Right lung (tissue), 10 donors: ENCODE data around the gene ADAM15. TPM values are rescaled to one million over a fixed set of nuclear protein-coding genes. Genes with fewer than 3 reads are reported as not detected.
A peak's percentile ranks its signal among the peaks of the same experiment; 100 is the strongest.

Source experiments
- DNase-seq, 2 donors: peaks; one replicate each; pipeline ENCODE4 v3.0.0-alpha.2; 2013
- long read RNA-seq, 8 donors: transcript quantifications; one replicate each; lab custom pipeline, GENCODE V29; 2026
- polyA plus RNA-seq, 5 donors: library from polyadenylated mRNA; unstranded; fragments of 120-200 nt; gene quantifications; one replicate each; pipeline versions ENCODE4 v1.2.1 to v1.2.3, GENCODE V29; 2013; ENCODE audit warnings: inconsistent platforms in 1 of 5, low replicate concordance in 1 of 5; ENCODE audit not compliant: insufficient read length in 5 of 5, insufficient read depth in 1 of 5

ADAM15 gene, protein sequence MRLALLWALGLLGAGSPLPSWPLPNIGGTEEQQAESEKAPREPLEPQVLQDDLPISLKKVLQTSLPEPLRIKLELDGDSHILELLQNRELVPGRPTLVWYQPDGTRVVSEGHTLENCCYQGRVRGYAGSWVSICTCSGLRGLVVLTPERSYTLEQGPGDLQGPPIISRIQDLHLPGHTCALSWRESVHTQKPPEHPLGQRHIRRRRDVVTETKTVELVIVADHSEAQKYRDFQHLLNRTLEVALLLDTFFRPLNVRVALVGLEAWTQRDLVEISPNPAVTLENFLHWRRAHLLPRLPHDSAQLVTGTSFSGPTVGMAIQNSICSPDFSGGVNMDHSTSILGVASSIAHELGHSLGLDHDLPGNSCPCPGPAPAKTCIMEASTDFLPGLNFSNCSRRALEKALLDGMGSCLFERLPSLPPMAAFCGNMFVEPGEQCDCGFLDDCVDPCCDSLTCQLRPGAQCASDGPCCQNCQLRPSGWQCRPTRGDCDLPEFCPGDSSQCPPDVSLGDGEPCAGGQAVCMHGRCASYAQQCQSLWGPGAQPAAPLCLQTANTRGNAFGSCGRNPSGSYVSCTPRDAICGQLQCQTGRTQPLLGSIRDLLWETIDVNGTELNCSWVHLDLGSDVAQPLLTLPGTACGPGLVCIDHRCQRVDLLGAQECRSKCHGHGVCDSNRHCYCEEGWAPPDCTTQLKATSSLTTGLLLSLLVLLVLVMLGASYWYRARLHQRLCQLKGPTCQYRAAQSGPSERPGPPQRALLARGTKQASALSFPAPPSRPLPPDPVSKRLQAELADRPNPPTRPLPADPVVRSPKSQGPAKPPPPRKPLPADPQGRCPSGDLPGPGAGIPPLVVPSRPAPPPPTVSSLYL
- 100 to 1,000 TPM in 1 of 5 donors, 10 to 100 TPM in 4; 50.0 to 103 (median 64.8) TPM for polyA plus RNA-seq
- long read RNA-seq, donor 1, transcript ADAM15-213 (2 exons, 525 nt), result minor isoform, 8 of 44 reads
- long read RNA-seq, donor 1, transcript ADAM15-201 (21 exons, 2,799 nt), result major isoform, 13 of 44 reads
- long read RNA-seq, donor 1, partial matches to known transcripts, result 22 of 44 reads
- long read RNA-seq, donor 1, other reads (novel, unspliced or antisense), result 0 of 44 reads
- long read RNA-seq, donor 2, transcript ADAM15-201 (21 exons, 2,799 nt), result major isoform, 8 of 13 reads
- long read RNA-seq, donor 2, partial matches to known transcripts, result 0 of 13 reads
- long read RNA-seq, donor 2, other reads (novel, unspliced or antisense), result 0 of 13 reads
- long read RNA-seq, donor 3, transcript ADAM15-213 (2 exons, 525 nt), result major isoform, 10 of 22 reads
- long read RNA-seq, donor 3, transcript ADAM15-201 (21 exons, 2,799 nt), result minor isoform, 5 of 22 reads
- long read RNA-seq, donor 3, partial matches to known transcripts, result 7 of 22 reads
- long read RNA-seq, donor 3, other reads (novel, unspliced or antisense), result 0 of 22 reads
- long read RNA-seq, donor 4, transcript ADAM15-201 (21 exons, 2,799 nt), result major isoform, 5 of 25 reads
- long read RNA-seq, donor 4, partial matches to known transcripts, result 16 of 25 reads
- long read RNA-seq, donor 4, other reads (novel, unspliced or antisense), result 0 of 25 reads
- long read RNA-seq, donor 5, transcript ADAM15-201 (21 exons, 2,799 nt), result minor isoform, 6 of 41 reads
- long read RNA-seq, donor 5, transcript ADAM15-213 (2 exons, 525 nt), result major isoform, 7 of 41 reads
- long read RNA-seq, donor 5, partial matches to known transcripts, result 25 of 41 reads
- long read RNA-seq, donor 5, other reads (novel, unspliced or antisense), result 0 of 41 reads
- long read RNA-seq, donor 6, transcript ADAM15-201 (21 exons, 2,799 nt), result major isoform, 11 of 46 reads
- long read RNA-seq, donor 6, transcript ADAM15-205 (20 exons, 2,732 nt), result minor isoform, 6 of 46 reads
- long read RNA-seq, donor 6, transcript ADAM15-213 (2 exons, 525 nt), result minor isoform, 6 of 46 reads
- long read RNA-seq, donor 6, partial matches to known transcripts, result 21 of 46 reads
- long read RNA-seq, donor 6, other reads (novel, unspliced or antisense), result 0 of 46 reads
- long read RNA-seq, donor 7, transcript ADAM15-201 (21 exons, 2,799 nt), result major isoform, 11 of 43 reads
- long read RNA-seq, donor 7, transcript ADAM15-213 (2 exons, 525 nt), result minor isoform, 6 of 43 reads
- long read RNA-seq, donor 7, partial matches to known transcripts, result 23 of 43 reads
- long read RNA-seq, donor 7, other reads (novel, unspliced or antisense), result 0 of 43 reads
- long read RNA-seq, donor 8, transcript ADAM15-213 (2 exons, 525 nt), result major isoform, 5 of 15 reads
- long read RNA-seq, donor 8, partial matches to known transcripts, result 6 of 15 reads
- long read RNA-seq, donor 8, other reads (novel, unspliced or antisense), result 0 of 15 reads

DNA sequence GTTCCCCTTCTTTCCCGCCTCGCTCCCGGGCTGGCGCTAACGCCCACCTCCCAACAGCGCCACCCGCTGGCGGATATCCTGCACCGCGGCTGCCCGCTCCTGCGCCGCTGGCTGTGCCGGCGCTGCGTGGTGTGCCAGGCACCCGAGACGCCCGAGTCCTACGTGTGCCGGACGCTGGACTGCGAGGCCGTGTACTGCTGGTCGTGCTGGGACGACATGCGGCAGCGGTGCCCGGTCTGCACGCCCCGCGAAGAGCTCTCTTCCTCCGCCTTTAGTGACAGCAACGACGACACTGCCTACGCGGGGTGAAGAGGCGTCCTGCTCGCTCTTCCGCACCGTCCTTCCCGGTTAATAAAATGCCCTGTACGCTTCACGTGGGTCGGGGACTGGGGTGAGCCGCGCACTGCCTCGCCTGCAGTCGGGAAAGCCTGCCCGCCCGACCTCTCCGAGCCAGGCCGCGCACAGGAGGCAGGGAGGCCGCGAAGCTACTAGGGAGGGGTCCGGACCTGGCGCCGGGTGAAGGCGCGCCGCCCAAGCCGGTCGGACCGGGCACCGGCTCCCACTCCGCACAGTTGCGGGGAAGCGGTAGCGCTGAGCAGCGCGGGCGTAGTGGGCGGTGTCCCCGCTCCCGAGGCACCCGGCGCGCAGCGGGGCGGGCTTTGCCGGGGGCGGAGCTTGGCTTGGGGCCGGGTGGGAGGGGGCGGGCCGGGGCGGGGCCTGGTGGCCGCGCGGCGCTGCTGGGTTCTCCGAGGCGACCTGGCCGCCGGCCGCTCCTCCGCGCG is at the start of gene ADAM15:
TSS of gene ADAM15 (plus strand) at position 757 of the 782 bp plus-strand sequence. CDS start 71 bp downstream, outside the sequence.
- peak in 1 of 2 donors; percentile 73 for DNase-seq

DNA sequence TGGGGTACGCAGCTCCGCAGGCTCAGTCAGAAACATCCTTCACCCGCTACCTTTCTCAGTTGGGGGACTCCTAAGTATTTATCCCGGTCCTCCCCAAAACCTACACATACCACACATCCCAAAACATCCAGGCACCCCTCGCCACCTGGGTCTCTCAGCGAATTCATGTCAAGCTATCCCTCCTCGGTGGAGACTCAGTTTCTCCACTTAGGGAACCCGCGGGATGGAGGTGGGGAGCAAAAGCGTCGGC is 49.8 kb upstream of the ADAM15 start:
- DNase-seq, result no peak

DNA sequence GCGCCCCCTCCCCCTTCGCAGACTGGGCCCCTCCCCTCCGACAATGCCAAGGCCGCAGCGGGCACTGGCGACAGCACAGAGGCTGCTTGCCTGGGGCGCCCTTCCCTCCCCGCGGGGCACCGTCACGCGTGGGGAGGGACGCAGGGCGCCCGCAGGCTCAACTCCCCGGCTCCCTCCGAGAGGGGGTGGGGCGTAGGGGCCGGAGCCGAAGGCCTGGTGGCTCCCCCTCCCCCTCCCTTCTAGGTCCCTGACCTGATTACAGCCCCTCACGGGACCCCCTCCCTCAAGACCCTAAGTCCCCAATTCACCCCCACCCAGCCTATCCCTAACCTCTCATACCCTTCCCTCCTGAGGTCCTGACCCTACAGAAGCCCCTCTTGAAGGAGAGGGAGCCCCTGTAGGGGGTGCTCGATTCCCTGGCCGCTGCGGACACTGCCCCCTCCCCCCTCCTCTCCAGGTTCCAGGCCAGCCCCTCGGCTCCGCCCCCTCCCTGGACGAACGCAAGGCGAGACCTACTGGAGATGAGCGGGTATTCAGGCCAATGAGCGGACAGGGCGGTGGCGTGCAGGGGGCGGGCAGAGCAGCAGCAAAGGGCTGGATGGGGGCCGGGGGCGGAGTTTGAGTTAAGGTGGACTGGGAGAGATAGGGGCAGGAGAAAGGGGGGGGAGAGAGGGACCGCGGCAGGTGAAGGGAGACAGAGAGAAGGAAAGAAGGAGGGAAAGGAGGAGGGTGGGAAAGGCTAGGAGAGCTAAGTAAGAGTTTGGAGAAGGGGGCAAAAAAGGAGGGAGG is 49.2 kb upstream of the ADAM15 start:
- DNase-seq, result peak; percentile 99

GRCh38 chr1:155002464-155003226 is 48.5 kb upstream of the ADAM15 start, which contains the start of gene ZBTB7B:
Gene ZBTB7B (plus strand): TSS chr1:155002802. CDS start chr1:155014661, 11,859 bp downstream.
- DNase-seq, result peak in 1 of 2 donors; percentile 42

GRCh38 chr1:155003227-155003765 is 47.8 kb upstream of the ADAM15 start:
- peak in 1 of 2 donors; percentile 32 for DNase-seq

DNA sequence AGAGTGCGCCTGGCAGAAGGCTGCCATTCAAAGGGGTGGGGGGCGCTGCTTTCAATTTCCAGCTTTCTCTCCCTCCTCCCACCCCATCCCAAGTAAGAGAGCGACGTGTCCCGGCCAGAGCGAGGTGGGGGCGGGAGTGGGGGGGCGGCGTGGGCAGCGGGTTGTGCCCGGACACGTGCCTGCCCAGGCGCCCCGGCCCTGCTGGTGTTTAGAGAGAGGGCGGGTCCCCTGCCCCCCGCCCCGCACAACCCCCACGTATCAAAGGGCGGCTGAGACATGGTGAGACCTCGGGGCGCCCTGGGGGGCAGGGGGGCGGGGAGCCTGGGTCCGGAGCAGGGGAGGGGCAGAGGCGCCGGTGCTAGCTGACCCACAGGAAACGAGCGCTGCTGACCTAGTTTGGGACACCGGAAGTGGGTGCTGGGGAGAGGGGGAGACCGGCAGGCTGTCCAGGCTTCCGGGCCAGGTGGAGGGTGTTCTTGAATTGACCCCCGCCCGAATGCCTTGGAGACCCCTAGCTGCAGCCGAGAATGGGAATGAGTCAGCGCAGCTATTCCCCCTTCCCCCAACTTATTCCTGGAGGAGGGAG is 47.3 kb upstream of the ADAM15 start:
- peak in 1 of 2 donors; percentile 37 for DNase-seq

DNA sequence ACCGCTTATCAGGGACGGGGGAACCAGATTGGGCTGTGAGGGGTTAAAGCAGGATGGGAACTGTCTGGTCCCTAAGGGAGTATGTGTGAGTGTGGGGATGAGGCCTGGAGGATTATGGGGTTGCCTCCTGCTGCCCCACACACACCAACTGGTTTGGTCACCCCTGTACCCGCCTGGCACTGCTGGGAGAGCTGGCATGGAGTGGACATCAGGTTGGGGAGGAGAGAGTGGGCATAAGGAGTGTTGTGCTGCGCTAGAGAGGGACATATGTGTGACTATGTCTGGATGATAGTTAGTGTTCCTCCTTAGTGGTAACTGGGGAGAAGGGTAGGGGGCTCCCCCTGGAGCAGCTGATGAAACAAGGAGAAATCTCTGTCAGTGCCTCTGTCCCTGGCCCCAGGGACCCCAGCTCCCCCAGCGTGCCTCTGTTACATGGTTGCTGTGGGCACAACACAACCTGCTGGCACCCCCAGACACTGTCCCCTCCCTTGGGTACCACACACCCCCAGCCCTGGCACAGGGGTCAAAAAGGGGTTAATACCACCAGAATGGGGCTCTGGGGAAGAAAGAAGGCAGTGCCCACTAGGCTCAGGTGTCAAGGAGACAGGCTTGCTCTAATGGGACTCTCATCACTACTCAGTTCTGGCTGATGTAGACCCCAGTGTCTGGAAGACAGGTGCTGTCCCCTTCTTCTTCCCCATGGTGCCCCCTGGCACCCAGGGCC is 46.6 kb upstream of the ADAM15 start:
- DNase-seq, result no peak

DNA sequence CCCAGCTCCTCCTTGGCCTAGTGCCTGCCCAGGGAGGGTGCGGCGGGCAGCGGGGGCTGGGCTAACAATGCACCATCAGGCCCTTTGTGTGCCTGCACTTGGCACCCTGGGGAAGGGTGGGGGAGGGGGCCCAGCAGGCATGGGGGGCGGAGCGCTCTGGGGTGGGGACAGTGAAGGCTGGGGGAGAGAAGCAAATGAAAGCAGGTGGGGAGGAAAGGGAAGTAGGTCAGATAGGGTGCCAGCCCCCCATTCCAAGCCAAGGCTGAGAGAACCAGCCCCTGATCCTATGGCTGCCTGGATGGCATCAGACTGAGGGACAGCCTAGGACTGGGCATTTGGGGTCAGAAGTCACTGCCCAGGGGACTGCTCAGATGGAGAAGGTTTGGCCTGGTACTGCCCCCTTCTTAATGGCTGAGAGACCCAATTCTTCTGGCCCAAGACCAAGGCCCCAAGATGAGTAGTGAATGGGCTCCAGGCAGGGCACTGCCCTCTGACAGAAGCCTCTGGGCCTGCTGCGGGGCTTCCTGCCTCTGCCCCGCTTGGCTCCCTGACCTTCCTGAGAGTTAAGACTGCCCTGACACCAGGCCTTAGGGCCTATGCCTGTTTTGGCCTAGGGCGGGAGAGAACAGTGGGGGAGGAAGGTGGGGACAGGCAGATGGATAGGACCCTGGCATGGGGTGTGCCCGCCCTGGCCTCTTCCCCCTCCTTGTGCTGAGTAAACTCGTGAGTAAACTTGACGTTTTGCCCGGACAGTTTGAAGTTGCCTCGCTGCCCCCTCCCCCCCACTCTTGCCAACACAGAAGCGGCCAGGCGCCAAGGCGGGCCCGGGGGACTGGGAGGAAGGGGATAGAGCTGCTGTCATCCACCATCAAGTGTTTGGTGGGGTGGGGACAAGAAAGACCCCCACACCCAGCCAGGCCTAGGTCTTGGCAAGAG is 45.8 kb upstream of the ADAM15 start:
- DNase-seq, result peak in 1 of 2 donors; percentile 31

- no peak for DNase-seq
Observed at GRCh38 chr1:155006601-155007101, 44.5 kb upstream of the ADAM15 start.

GRCh38 chr1:155007251-155007828 is 43.8 kb upstream of the ADAM15 start:
- DNase-seq, result no peak

- DNase-seq, result no peak
Observed at GRCh38 chr1:155008015-155008941, 42.8 kb upstream of the ADAM15 start.

DNA sequence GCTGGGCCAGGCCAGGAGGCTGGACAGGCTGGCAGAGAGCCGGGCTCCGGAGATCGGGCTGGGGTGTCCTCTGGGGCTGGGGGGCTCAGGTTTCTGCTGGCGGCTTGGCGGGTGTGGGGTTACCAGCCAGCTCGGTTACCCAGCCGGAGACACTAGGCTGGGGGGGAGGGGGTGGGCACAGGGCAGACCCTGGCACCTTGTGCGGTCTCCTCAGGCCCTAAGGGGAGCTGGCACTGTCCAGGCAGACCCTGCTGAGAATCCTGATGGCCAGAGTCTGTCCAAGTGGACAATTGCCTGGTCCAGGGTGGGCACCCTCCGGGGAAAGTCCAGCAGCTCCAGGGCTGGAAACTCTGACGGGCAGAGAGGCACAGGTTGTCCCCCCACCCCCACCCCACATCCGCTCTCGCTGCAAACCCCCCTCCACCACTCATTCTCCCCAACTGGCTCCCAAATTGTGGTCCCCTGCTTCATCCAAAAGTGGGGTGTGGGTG is 41.9 kb upstream of the ADAM15 start:
- DNase-seq, result no peak
